GM18508 (cell line): ENCODE data around the gene SLC22A4.

ENCODE experiments used
- ATAC-seq: cut with Tn5 transposase; IDR thresholded peaks from one replicate; pipeline ENCODE4 v1.9.1; 2021; ENCODE audit warnings: moderate number of reproducible peaks; ENCODE audit not compliant: insufficient read depth, unreplicated experiment

SLC22A4 gene

GRCh38 chr5:132296412-132297016 lies 2.3 kb downstream of the SLC22A4 start:
- no peak for ATAC-seq

- ATAC-seq = no peak
Measured at GRCh38 chr5:132297211-132297940, 3.2 kb downstream of the SLC22A4 start.

- no peak for ATAC-seq
Measured at GRCh38 chr5:132298298-132299212, 4.4 kb downstream of the SLC22A4 start.

- ATAC-seq = no peak
Measured at GRCh38 chr5:132299917-132300316, 5.7 kb downstream of the SLC22A4 start.

GRCh38 chr5:132300577-132301343 lies 6.6 kb downstream of the SLC22A4 start:
- ATAC-seq = no peak

- ATAC-seq = no peak
Measured at GRCh38 chr5:132301344-132302271, 7.4 kb downstream of the SLC22A4 start.

- ATAC-seq = no peak
Measured at GRCh38 chr5:132302413-132302812, 8.2 kb downstream of the SLC22A4 start.

- ATAC-seq = no peak
Measured at GRCh38 chr5:132303589-132303988, 9.4 kb downstream of the SLC22A4 start.

- no peak for ATAC-seq
Measured at GRCh38 chr5:132305420-132305819, 11.2 kb downstream of the SLC22A4 start.

GRCh38 chr5:132308701-132309100 lies 14.5 kb downstream of the SLC22A4 start:
- ATAC-seq = no peak

GRCh38 chr5:132309679-132310078 lies 15.5 kb downstream of the SLC22A4 start:
- ATAC-seq = no peak

GRCh38 chr5:132310141-132310834 lies 16.1 kb downstream of the SLC22A4 start:
- no peak for ATAC-seq

GRCh38 chr5:132313366-132313765 lies 19.2 kb downstream of the SLC22A4 start:
- no peak for ATAC-seq

GRCh38 chr5:132313961-132314432 lies 19.8 kb downstream of the SLC22A4 start:
- no peak for ATAC-seq

GRCh38 chr5:132315529-132316067 lies 21.4 kb downstream of the SLC22A4 start:
- no peak for ATAC-seq

GRCh38 chr5:132319975-132320374 lies 25.8 kb downstream of the SLC22A4 start:
- no peak for ATAC-seq

- no peak for ATAC-seq
Measured at GRCh38 chr5:132321109-132321721, 27.0 kb downstream of the SLC22A4 start.

GRCh38 chr5:132322266-132322665 lies 28.1 kb downstream of the SLC22A4 start:
- ATAC-seq = no peak
